KMS-11 (cell line): ENCODE data around the gene PKDREJ.

Experiments
- H2AFZ ChIP-seq: fragments of 200-600 bp; sonication (generic); 2 replicates; pipeline ENCODE4 v1.6.1; 2016; ENCODE audit warnings: antibody characterized with exemption, mixed run types, low read depth
- H3K27ac ChIP-seq: fragments of 200-600 bp; sonication (generic); 2 replicates; pipeline ENCODE4 v1.6.1; 2016; ENCODE audit warnings: mild to moderate bottlenecking, mixed run types
- H3K27me3 ChIP-seq: fragments of 200-600 bp; sonication (generic); 2 replicates; pipeline ENCODE4 v1.6.1; 2017; ENCODE audit warnings: mild to moderate bottlenecking, low read depth, mixed run types, moderate library complexity; ENCODE audit not compliant: insufficient read depth
- H3K36me3 ChIP-seq: fragments of 200-600 bp; sonication (generic); 2 replicates; pipeline ENCODE4 v1.6.1; 2017; ENCODE audit warnings: mild to moderate bottlenecking, mixed run types; ENCODE audit not compliant: insufficient read depth
- H3K4me1 ChIP-seq: fragments of 200-600 bp; sonication (generic); 2 replicates; pipeline ENCODE4 v1.6.1; 2016; ENCODE audit warnings: mild to moderate bottlenecking, low read depth, mixed run types; ENCODE audit not compliant: poor library complexity, severe bottlenecking
- H3K4me2 ChIP-seq: fragments of 200-600 bp; sonication (generic); 2 replicates; pipeline ENCODE4 v1.7.0; 2016; ENCODE audit warnings: mild to moderate bottlenecking, mixed run types
- H3K4me3 ChIP-seq: fragments of 200-600 bp; sonication (generic); IDR thresholded peaks from 2 replicates; pipeline ENCODE4 v1.6.1; 2017; ENCODE audit warnings: low read depth, low read length, mixed read lengths; ENCODE audit not compliant: insufficient read depth
- H3K79me2 ChIP-seq: fragments of 200-600 bp; sonication (generic); 2 replicates; pipeline ENCODE4 v1.6.1; 2016; ENCODE audit warnings: low read depth, mixed run types; ENCODE audit not compliant: insufficient read depth
- H3K9ac ChIP-seq: fragments of 200-600 bp; sonication (generic); 2 replicates; pipeline ENCODE4 v1.6.1; 2016; ENCODE audit warnings: mild to moderate bottlenecking, mixed run types
- H4K20me1 ChIP-seq: fragments of 200-600 bp; sonication (generic); 2 replicates; pipeline ENCODE4 v1.6.1; 2016; ENCODE audit warnings: mild to moderate bottlenecking, mixed run types; ENCODE audit not compliant: insufficient read depth
- TF ChIP-seq, protein P1 (sequence below): fragments of 200-600 bp; sonication (generic); conservative IDR thresholded peaks from 2 replicates; pipeline ENCODE4 v1.6.1; 2017; ENCODE audit warnings: low read depth, mild to moderate bottlenecking, antibody characterized with exemption, low read length, moderate library complexity, mixed read lengths

The PKDREJ gene

DNA sequence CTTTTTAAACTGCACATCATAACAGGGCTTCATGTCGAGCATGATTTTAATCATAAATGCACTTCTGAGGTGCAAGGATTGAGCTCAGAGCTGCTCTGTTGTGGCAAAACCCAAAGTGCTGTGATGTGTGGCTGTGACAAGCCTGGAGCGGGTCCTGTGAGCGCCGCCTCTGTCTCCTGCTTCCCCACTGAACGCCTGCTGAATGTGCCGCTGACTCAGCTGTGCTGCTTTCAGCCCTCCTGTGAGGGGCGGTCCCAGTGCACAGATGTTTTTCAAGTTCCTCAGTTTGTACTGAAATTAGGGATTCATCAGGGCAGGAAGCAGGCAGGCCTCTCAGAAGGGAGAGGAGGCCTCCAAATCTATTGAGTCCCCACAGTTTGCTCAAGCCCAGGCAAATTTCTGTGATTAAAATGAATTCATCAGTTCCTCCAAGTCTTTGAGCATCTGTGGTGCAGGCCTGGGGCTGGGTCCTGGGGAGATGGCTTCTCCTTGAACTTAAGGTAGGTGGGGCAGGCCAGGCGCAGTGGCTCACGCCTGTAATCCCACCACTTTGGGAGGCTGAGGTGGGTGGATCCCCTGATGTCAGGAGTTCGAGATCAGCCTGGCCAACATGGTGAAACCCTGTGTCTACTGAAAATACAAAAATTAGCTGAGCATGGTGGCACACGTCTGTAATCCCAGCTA is 30.6 kb upstream of the PKDREJ start:
- peak overlapping the region; percentile 64; the same call in 1 of the 2 replicates for H2AFZ ChIP-seq
- peaks cover 17% of the 10 kb centered on the region for H3K79me2 ChIP-seq
- H3K4me2 ChIP-seq = peak overlapping the region; percentile 48
- H4K20me1 ChIP-seq = no peaks in the 10 kb centered on the region
- H3K27ac ChIP-seq = peak overlapping the region; percentile 62
- no peak overlapping the region for H3K4me3 ChIP-seq
- H3K9ac ChIP-seq = peak overlapping the region; percentile 30; the same call in 1 of the 2 replicates
- TF ChIP-seq, protein P1, sequence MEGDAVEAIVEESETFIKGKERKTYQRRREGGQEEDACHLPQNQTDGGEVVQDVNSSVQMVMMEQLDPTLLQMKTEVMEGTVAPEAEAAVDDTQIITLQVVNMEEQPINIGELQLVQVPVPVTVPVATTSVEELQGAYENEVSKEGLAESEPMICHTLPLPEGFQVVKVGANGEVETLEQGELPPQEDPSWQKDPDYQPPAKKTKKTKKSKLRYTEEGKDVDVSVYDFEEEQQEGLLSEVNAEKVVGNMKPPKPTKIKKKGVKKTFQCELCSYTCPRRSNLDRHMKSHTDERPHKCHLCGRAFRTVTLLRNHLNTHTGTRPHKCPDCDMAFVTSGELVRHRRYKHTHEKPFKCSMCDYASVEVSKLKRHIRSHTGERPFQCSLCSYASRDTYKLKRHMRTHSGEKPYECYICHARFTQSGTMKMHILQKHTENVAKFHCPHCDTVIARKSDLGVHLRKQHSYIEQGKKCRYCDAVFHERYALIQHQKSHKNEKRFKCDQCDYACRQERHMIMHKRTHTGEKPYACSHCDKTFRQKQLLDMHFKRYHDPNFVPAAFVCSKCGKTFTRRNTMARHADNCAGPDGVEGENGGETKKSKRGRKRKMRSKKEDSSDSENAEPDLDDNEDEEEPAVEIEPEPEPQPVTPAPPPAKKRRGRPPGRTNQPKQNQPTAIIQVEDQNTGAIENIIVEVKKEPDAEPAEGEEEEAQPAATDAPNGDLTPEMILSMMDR = no peak
- H3K36me3 ChIP-seq = 0 out of 2 replicates have a peak, but pooled peaks cover 2% of the 10 kb centered on the region
- H3K27me3 ChIP-seq = no peaks in the 10 kb centered on the region
- H3K4me1 ChIP-seq = peaks cover 43% of the 10 kb centered on the region

DNA sequence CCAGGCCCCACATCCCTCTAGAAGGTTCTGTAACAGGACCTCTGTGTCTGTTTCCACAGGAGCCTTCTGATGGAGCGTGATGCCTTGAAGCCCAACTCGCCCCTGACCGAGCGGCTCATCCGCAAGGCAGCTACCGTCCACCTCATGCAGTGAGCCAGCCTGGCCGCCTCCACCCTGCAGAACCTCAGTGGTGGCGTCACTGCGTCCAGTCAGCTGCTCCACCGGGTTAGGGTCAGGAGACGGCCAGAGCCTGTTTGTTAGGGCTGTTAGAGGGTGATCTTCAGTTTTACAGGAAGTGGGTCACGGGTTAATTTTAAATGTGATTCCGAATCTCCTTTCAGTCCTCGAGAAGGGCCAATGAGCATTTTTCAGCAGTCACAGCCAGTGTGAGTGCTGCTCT is 29.6 kb upstream of the PKDREJ start:
- TF ChIP-seq, protein P1 = no peak
- H3K9ac ChIP-seq = peak overlapping the region; percentile 30; the same call in 1 of the 2 replicates
- peak overlapping the region; percentile 64; the same call in 1 of the 2 replicates for H2AFZ ChIP-seq
- no peaks in the 10 kb centered on the region for H3K27me3 ChIP-seq
- no peaks in the 10 kb centered on the region for H4K20me1 ChIP-seq
- no peak overlapping the region; the same call in 1 of the 2 replicates for H3K27ac ChIP-seq
- peaks cover 33% of the 10 kb centered on the region for H3K4me1 ChIP-seq
- no peaks in the 10 kb centered on the region for H3K36me3 ChIP-seq
- H3K4me3 ChIP-seq = no peak overlapping the region
- H3K4me2 ChIP-seq = peak overlapping the region; percentile 48; the same call in 1 of the 2 replicates
- H3K79me2 ChIP-seq = peaks cover 7% of the 10 kb centered on the region

- Histone ChIP-seq H3K4me2 (no peak overlapping the region), H3K9ac (no peak overlapping the region), H3K4me1 (peaks cover 31% of the 10 kb centered on the region), H4K20me1 (no peaks in the 10 kb centered on the region), H3K4me3 (no peak overlapping the region), H3K27me3 (no peaks in the 10 kb centered on the region), H3K36me3 (no peaks in the 10 kb centered on the region), H3K79me2 (peaks cover 2% of the 10 kb centered on the region; the same call in 1 of the 2 replicates), H2AFZ (no peak overlapping the region), H3K27ac (no peak overlapping the region)
- TF ChIP-seq, protein P1 = no peak
Observed at GRCh38 chr22:46292173-46292572, 29.0 kb upstream of the PKDREJ start.

DNA sequence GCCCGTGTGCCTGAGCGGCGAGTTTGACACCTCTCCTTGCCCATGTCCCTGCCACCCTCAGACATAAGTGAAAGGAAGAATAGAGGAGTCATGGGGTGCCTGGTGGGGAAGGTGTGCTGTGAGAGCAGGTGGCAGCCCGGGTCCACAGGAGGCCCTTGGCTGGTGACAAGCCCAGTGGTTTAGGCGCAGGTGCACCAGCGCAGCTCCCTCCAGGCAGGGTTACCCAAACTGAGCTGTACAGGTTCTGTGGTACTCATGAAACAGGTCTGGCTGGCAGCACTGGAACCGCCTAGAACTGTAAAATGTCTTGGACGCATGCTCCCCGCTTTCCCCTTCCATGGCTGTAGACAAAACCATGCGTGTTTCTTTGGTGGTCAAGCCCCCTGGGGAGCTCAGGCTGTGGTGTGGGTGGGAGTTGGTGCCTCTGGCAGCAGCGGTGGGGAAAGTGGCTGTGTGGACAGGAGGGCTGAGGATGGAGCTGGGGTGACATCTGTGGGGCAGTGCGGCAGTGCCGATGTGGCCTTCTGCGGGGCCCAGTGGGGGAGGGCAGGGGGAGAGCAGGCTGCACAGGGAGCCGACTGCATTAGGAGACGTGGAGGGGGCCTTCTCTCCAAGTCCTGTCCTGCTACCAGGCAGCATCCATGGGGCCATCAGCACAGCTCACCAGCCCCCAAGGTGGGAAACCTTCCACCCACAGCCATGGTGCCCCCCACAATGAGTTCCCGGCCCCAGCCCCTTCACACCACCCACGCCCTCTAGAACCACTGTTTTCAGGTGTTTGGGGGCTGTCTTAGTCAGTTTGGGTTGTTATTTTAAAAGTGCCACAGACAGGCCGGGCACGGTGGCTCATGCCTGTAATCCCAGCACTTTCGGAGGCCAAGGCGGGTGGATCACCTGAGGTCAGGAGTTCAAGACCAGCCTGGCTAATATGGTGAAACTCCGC is 28.0 kb upstream of the PKDREJ start:
- TF ChIP-seq, protein P1 = no peak
- Histone ChIP-seq H3K4me3 (no peak overlapping the region), H3K36me3 (no peaks in the 10 kb centered on the region), H3K4me1 (peaks cover 31% of the 10 kb centered on the region), H3K79me2 (no peaks in the 10 kb centered on the region), H3K4me2 (no peak overlapping the region), H3K27ac (no peak overlapping the region), H2AFZ (no peak overlapping the region), H3K9ac (no peak overlapping the region), H4K20me1 (no peaks in the 10 kb centered on the region), H3K27me3 (no peaks in the 10 kb centered on the region)
